MM.1S (cell line): ENCODE results near the gene APOBEC4.

Source experiments
- DNase-seq: peaks from one replicate; pipeline ENCODE4 v3.0.0-alpha.2; 2015
- H2AFZ ChIP-seq: fragments of 300-600 bp; sonication (generic); 2 replicates; pipeline ENCODE4 v1.6.0; 2016; ENCODE audit warnings: antibody characterized with exemption, low read length
- H3F3A ChIP-seq: fragments of 300-600 bp; sonication (generic); 2 replicates; pipeline ENCODE4 v1.6.1; 2016; ENCODE audit warnings: mild to moderate bottlenecking, antibody characterized with exemption, low read length, moderate library complexity, mixed read lengths; ENCODE audit not compliant: insufficient read depth
- H3K27ac ChIP-seq: fragments of 300-600 bp; sonication (generic); 2 replicates; pipeline ENCODE4 v1.5.1; 2016; ENCODE audit warnings: mild to moderate bottlenecking, low read length
- H3K27me3 ChIP-seq: fragments of 300-600 bp; sonication (generic); replicated peaks from 2 replicates; pipeline ENCODE4 v1.6.0; 2016; ENCODE audit warnings: low read length; ENCODE audit not compliant: insufficient read depth
- H3K36me3 ChIP-seq: fragments of 300-600 bp; sonication (generic); replicated peaks from 2 replicates; pipeline ENCODE4 v1.6.1; 2016; ENCODE audit warnings: mild to moderate bottlenecking, low read length, mixed read lengths; ENCODE audit not compliant: insufficient read depth
- H3K4me1 ChIP-seq: fragments of 300-600 bp; sonication (generic); 2 replicates; pipeline ENCODE4 v1.6.1; 2016; ENCODE audit warnings: low read length, mixed read lengths
- H3K4me2 ChIP-seq: fragments of 300-600 bp; sonication (generic); 2 replicates; pipeline ENCODE4 v1.6.0; 2016; ENCODE audit warnings: low read depth, low read length
- H3K4me3 ChIP-seq: fragments of 300-600 bp; sonication (generic); 2 replicates; pipeline ENCODE4 v1.5.1; 2016; ENCODE audit warnings: low read length, mixed read lengths
- H3K79me2 ChIP-seq: fragments of 300-600 bp; sonication (generic); 2 replicates; pipeline ENCODE4 v1.6.1; 2016; ENCODE audit warnings: mixed run types, low read length, mixed read lengths
- H3K9ac ChIP-seq: fragments of 300-600 bp; sonication (generic); 2 replicates; pipeline ENCODE4 v1.6.1; 2016; ENCODE audit warnings: low read length, mixed read lengths
- H3K9me2 ChIP-seq: fragments of 300-600 bp; sonication (generic); replicated peaks from 2 replicates; pipeline ENCODE4 v1.6.1; 2016; ENCODE audit warnings: mild to moderate bottlenecking, low read length, mixed read lengths; ENCODE audit not compliant: insufficient read depth
- H3K9me3 ChIP-seq: fragments of 300-600 bp; sonication (generic); replicated peaks from 2 replicates; pipeline ENCODE4 v1.6.1; 2016; ENCODE audit warnings: mild to moderate bottlenecking, low read length, mixed read lengths; ENCODE audit not compliant: insufficient read depth
- H4K20me1 ChIP-seq: fragments of 300-600 bp; sonication (generic); 2 replicates; pipeline ENCODE4 v1.6.1; 2016; ENCODE audit warnings: mild to moderate bottlenecking, low read length, moderate library complexity, mixed read lengths; ENCODE audit not compliant: insufficient read depth
- EZH2 ChIP-seq: fragments of 300-600 bp; sonication (generic); optimal IDR thresholded peaks from 2 replicates; pipeline ENCODE3; 2017; ENCODE audit warnings: low read depth, mild to moderate bottlenecking, antibody characterized with exemption, low read length, mixed read lengths
- EZH2phosphoT487 ChIP-seq: fragments of 300-600 bp; sonication (generic); IDR thresholded peaks from 2 replicates; pipeline ENCODE4 v1.6.1; 2018; ENCODE audit warnings: antibody characterized with exemption, low read length
- TF ChIP-seq, protein P1 (sequence below): fragments of 300-600 bp; sonication (generic); IDR thresholded peaks from 2 replicates; pipeline ENCODE4 v1.5.1; 2016; ENCODE audit warnings: antibody characterized with exemption, low read length, mixed read lengths

The APOBEC4 gene

DNA sequence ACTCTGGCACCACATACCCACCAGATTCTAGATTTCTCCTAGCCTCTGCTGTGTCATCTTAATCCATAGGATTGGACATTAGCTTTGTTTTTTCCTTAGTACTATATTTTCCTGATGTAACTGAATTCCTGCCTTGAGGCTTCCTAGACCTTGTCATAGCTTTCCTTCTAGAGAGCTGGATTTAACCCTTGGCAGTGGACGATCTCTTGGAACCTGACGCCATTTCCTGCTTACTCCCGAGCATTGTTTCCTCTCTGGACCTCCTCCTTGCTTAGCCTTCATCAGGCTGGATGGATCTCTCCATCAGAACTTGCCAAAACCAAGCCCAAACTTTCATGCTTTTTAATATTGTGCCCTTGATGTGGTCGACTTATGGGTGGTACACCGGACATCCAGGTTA is 1.5 kb downstream of the APOBEC4 start:
- no peak for TF ChIP-seq EZH2
- TF ChIP-seq, protein P1, sequence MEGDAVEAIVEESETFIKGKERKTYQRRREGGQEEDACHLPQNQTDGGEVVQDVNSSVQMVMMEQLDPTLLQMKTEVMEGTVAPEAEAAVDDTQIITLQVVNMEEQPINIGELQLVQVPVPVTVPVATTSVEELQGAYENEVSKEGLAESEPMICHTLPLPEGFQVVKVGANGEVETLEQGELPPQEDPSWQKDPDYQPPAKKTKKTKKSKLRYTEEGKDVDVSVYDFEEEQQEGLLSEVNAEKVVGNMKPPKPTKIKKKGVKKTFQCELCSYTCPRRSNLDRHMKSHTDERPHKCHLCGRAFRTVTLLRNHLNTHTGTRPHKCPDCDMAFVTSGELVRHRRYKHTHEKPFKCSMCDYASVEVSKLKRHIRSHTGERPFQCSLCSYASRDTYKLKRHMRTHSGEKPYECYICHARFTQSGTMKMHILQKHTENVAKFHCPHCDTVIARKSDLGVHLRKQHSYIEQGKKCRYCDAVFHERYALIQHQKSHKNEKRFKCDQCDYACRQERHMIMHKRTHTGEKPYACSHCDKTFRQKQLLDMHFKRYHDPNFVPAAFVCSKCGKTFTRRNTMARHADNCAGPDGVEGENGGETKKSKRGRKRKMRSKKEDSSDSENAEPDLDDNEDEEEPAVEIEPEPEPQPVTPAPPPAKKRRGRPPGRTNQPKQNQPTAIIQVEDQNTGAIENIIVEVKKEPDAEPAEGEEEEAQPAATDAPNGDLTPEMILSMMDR: no peak
- TF ChIP-seq EZH2phosphoT487: no peak
- Histone ChIP-seq H3K4me2 (no peak overlapping the region), H3K9ac (no peak overlapping the region), H3K79me2 (no peaks in the 10 kb centered on the region), H4K20me1 (no peaks in the 10 kb centered on the region), H3K4me1 (peaks cover 45% of the 10 kb centered on the region), H3K9me2 (no peaks in the 10 kb centered on the region), H2AFZ (no peak overlapping the region), H3K27me3 (no peaks in the 10 kb centered on the region), H3K9me3 (no peaks in the 10 kb centered on the region), H3K4me3 (no peak overlapping the region), H3K36me3 (no peaks in the 10 kb centered on the region), H3K27ac (no peak overlapping the region), H3F3A (peaks cover 8% of the 10 kb centered on the region)
- no peak for DNase-seq

DNA sequence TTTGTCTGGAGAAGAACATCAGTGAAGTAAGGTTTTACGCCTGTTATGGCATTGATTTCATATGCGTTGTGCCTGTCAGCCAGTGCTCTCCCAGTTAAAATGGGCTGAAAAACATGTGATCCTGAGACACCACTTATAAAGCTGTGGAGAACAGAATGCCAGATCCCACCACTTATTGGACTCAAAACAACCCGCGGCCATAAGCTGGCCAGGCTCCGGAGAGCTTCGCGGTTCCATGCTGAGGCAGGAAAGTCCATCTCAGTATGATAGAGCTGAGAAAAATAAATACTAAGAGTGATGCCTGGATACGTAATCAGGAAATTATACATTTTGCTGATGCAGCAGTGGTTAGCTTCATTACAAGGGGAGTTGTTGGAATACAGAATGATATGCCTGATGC is 5.1 kb downstream of the APOBEC4 start:
- Histone ChIP-seq H4K20me1 (no peaks in the 10 kb centered on the region), H3K79me2 (no peaks in the 10 kb centered on the region), H3K9me2 (no peaks in the 10 kb centered on the region), H3K9me3 (no peaks in the 10 kb centered on the region), H3K27me3 (no peaks in the 10 kb centered on the region), H3K27ac (no peak overlapping the region), H3K9ac (no peak overlapping the region), H3F3A (no peaks in the 10 kb centered on the region), H3K4me1 (peaks cover 17% of the 10 kb centered on the region), H3K4me2 (no peak overlapping the region), H2AFZ (no peak overlapping the region), H3K36me3 (no peaks in the 10 kb centered on the region), H3K4me3 (no peak overlapping the region)
- TF ChIP-seq EZH2 (no peak), EZH2phosphoT487 (no peak)
- TF ChIP-seq, protein P1: no peak
- no peak for DNase-seq

DNA sequence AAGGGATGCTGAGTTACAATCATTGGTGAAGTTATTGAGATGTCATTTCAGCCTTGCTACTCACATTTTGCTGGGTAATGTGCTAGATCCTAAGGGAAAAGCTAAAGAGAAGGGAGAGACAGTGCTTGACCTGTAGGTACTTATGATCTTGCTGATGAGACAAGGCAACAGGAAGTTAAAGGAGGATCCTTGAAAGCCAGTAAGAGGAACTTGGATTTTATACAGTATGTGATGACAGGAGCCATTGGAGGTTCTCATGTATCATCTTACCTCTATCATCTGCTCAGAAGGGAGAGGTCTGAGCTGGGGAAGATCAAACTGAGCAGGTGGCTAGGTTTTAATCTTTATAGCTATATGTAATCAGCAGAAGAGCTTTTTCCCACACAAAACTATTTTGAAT is 6.3 kb downstream of the APOBEC4 start:
- Histone ChIP-seq H3K4me2 (no peak overlapping the region), H3K9me3 (no peaks in the 10 kb centered on the region), H3K9ac (no peak overlapping the region), H3K9me2 (no peaks in the 10 kb centered on the region), H2AFZ (no peak overlapping the region), H3K4me3 (no peak overlapping the region), H3K27me3 (no peaks in the 10 kb centered on the region), H3K27ac (no peak overlapping the region), H3F3A (no peaks in the 10 kb centered on the region), H3K79me2 (no peaks in the 10 kb centered on the region), H4K20me1 (no peaks in the 10 kb centered on the region), H3K36me3 (no peaks in the 10 kb centered on the region), H3K4me1 (peaks cover 4% of the 10 kb centered on the region)
- DNase-seq: no peak
- no peak for TF ChIP-seq EZH2phosphoT487
- TF ChIP-seq, protein P1: no peak
- TF ChIP-seq EZH2: no peak
